GM21723 (cell line): Measurements from ENCODE around the gene KRTAP10-9.
"Not testable (repeated sequence)": the region's sequence is repeated elsewhere in the genome, so short reads cannot be mapped to it uniquely, and the experiment has no call there.

Experiments used
- ATAC-seq: cut with Tn5 transposase; IDR thresholded peaks from one replicate; pipeline ENCODE4 v1.9.1; 2021; ENCODE audit warnings: mild to moderate bottlenecking, moderate library complexity; ENCODE audit not compliant: unreplicated experiment

The KRTAP10-9 gene

GRCh38 chr21:44594406-44594916 lies 32.4 kb upstream of the KRTAP10-9 start:
- no peak for ATAC-seq

- ATAC-seq: no peak
Observed at GRCh38 chr21:44595524-44595923, 31.4 kb upstream of the KRTAP10-9 start.

DNA sequence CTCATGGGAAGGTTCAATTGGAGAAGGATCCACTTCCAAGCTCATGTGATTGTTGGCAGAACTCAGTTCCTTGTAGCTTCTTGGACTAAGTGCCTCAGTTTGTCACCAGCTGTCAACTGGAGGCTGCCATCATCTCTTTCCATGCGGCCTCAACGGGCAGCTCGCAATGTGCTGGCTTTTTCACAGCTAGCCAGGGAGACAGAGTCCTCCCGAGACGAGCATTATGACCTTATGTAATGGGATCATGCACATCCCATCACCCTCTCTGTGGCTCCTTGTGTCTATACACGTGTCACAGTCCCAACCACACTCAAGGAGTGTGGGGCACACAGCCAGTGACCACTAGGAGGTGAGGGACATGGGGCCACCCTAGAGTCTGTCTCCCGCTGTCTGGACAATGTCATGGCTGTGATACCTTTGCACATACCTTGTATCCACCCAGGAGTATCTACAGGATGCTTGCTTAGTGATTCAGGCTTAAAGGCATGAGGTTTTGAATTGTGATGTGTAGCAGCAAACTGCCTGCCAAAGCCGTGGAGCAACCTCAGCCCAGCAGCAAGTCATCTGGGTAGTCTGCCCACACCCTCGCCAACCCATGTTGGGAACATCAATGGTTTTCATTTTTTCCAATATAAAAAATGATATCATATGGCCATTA lies 30.7 kb upstream of the KRTAP10-9 start:
- ATAC-seq: no peak

GRCh38 chr21:44598061-44598460 lies 28.8 kb upstream of the KRTAP10-9 start:
- ATAC-seq: no peak

GRCh38 chr21:44599264-44600029 lies 27.4 kb upstream of the KRTAP10-9 start:
- ATAC-seq: no peak

- not testable (repeated sequence) for ATAC-seq
Observed at GRCh38 chr21:44600118-44600978, 26.5 kb upstream of the KRTAP10-9 start, which contains the start of gene KRTAP10-7. Gene KRTAP10-7 (plus strand): TSS chr21:44600597. CDS start chr21:44600622, 25 bp downstream.

- not testable (repeated sequence) for ATAC-seq
Observed at GRCh38 chr21:44601091-44601490, 25.8 kb upstream of the KRTAP10-9 start.

DNA sequence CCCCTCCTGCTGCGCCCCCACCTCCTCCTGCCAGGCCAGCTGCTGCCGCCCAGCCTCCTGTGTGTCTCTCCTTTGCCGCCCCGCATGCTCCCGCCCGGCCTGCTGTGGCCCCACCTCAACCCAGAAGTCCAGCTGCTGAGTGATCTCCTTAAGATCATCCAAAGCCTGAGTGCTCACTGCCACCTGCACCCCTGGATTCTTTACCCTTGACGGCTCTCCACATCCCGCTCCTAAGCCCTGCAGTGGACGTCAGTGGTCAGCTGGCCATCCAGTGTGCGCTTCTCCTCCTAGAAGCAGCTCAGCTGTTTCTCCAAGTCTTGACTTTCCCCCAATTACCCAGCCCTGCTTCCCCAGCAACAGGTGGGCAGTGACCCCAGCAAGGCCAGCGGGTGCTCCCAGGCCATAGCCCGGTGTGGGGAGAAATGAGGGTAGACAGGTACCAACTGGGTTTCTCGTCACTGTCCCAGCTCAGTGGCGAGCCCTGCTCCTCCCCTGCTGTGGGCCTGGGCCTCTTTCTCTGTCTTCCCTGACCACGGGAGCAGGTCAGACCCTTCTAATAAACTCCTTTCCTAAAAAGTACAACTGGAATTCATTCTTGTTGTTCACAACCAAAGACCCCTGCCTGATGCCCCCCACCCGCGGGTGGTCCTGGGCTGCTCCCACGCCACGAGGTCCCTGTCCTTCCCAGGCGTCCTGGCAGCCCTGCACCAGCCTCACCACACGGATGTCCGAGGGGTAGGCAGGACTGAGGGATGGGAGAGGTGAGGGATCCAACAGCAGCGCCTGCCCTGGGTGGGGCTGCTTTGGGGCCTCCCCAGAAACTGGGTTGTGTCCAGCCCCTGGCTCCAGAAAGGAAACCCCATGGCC lies 25.1 kb upstream of the KRTAP10-9 start:
- no peak for ATAC-seq

DNA sequence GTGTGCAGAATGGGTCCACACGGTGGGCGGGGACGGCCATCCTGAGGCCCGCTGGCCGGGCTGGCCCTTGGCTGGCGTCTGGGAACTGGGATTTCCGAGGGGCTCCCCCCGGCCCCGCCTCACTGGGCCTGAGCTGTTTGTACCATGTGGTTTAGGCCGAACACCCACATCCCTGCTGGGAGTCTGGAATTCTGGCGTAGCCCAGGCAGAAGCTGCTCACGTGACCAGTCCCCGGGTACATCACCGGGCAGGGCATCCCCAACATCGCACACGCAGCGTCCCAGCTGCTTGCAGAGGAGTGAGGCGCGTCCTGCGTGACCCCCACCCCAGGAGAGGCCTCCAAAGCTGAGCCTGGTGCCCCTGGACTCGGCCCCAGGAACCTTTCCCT lies 24.4 kb upstream of the KRTAP10-9 start:
- no peak for ATAC-seq

- no peak for ATAC-seq
Observed at GRCh38 chr21:44603109-44603875, 23.6 kb upstream of the KRTAP10-9 start.

- ATAC-seq: no peak
Observed at GRCh38 chr21:44603911-44604310, 23.0 kb upstream of the KRTAP10-9 start.

- no peak for ATAC-seq
Observed at GRCh38 chr21:44606495-44606894, 20.4 kb upstream of the KRTAP10-9 start.

DNA sequence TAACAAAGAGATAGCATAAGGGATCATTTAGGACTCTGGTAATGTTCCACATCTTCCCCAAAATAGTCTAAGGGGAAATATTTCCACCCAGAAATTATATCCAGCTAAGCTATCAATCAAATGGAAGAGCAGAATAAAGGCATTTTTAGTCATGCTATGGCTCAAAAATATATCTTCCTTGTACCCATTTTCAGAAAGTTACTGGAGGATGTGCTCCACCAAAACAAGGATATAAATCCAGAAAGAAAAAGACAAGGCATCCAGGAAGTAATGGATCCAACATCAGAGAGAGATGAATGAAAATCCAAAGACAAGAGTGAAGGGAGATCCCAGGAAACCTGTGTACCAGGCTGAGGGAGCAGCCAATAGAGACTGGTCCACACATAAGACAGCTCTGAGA lies 17.7 kb upstream of the KRTAP10-9 start:
- ATAC-seq: no peak

GRCh38 chr21:44610157-44610843 lies 16.6 kb upstream of the KRTAP10-9 start:
- ATAC-seq: not testable (repeated sequence)

DNA sequence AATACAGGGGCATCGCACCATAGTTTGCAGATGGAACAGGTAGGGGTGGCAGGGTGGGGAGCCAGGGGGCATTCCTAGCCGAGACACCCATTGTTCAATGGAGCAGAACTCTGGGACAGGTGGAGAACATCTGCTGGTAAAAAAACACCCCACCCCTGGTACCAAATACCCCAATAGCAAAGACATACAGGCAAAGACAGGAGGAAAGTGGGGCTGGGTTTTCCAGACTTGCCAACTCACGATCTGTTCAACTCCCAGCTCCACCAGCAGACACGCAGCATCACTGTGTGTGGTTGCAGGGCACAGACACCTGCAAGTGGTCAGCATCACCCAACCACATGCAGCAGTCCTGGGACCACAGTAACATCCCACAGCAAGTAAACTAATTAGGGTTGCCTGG lies 15.3 kb upstream of the KRTAP10-9 start:
- no peak for ATAC-seq

DNA sequence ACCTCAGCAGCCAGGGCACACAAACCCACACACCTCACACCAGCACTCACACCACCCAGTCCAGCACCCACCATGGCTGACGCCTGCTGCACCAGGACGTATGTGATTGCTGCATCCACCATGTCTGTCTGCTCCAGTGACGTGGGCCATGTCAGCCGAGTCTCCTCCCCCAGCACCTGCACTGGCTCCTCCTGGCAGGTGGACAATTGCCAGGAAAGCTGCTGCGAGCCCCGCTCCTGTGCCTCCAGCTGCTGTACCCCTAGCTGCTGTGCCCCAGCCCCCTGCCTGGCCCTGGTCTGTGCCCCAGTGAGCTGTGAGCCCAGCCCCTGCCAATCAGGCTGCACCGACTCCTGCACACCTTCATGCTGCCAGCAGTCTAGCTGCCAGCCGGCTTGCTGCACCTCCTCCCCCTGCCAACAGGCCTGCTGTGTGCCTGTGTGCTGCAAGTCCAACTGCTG lies 14.8 kb upstream of the KRTAP10-9 start, which contains the start of gene KRTAP10-8:
Gene KRTAP10-8 (plus strand): TSS at position 51 of the 458 bp plus-strand sequence. CDS start 22 bp downstream, at position 73.
- ATAC-seq: no peak

DNA sequence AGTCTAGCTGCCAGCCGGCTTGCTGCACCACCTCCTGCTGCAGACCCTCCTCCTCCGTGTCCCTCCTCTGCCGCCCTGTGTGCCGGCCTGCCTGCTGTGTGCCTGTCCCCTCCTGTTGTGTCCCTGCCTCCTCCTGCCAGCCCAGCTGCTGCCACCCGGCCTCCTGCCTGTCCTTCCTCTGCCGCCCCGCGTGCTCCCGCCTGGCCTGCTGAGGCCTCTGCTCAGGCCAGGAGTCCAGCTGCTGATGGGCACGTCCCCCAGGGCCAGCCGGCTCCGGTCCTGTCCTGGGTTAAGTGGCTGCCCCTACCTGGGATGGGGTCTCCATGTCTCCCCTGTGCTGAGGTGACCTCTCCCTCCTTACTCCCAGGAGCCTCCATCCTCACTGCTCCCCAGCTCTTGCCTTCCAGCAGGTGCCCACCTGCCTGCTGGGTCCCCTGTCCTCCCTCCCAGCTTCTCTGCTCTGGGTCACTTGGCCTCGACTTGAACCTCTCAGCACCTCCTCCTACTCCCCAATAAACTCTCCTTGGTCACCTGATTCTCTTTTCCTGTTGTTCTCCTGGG lies 14.1 kb upstream of the KRTAP10-9 start:
- no peak for ATAC-seq
